ENCODE data around the gene HGFAC. TPM values are rescaled to one million over a fixed set of nuclear protein-coding genes. Genes with fewer than 3 reads are reported as not detected.

Gene HGFAC
- total and polyA plus RNA-seq, 2 experiments from 2014 or later, result 0.87 to 1.7 TPM

- no peaks in the 10 kb centered on the region for H3K9me3 ChIP-seq (ENCODE audit: low read depth)
- H3K27me3 ChIP-seq, result no peaks in the 10 kb centered on the region
- no peak overlapping the region for H3K27ac ChIP-seq
- no peak for DNase-seq (ENCODE audit: low spot score)
- no peaks in the 10 kb centered on the region for H3K9me2 ChIP-seq (replicated peaks; ENCODE audit: insufficient read depth)
- no peaks in the 10 kb centered on the region for H3K36me3 ChIP-seq (replicated peaks; ENCODE audit: insufficient read depth, low read depth)
- 85% methylated on average over 17 of the region's 17 CpGs for WGBS (ENCODE audit: low lambda C conversion rate, missing lambda C conversion rate)
- TF ChIP-seq EZH2 (IDR thresholded peaks at IDR 0.05; ENCODE audit: borderline replicate concordance) (no peak), CTCF (IDR thresholded peaks at IDR 0.05; ENCODE audit: poor library complexity) (no peak), EZH2phosphoT487 (IDR thresholded peaks at IDR 0.05; ENCODE audit: low read depth, severe bottlenecking, unreplicated experiment) (peak; percentile 51)
- no peaks in the 10 kb centered on the region for H4K20me1 ChIP-seq (ENCODE audit: insufficient read depth, poor library complexity, severe bottlenecking)
- no peak overlapping the region for H3K4me2 ChIP-seq
- H3K4me1 ChIP-seq (ENCODE audit: insufficient read depth), result no peaks in the 10 kb centered on the region
- H3K4me3 ChIP-seq, result no peak overlapping the region
- no peaks in the 10 kb centered on the region for H3K79me2 ChIP-seq
- no peak overlapping the region for H2AFZ ChIP-seq
These were observed 13.9 kb upstream of the HGFAC start for GRCh38 chr4:3427706-3428446.

GRCh38 chr4:3429651-3430050, 12.1 kb upstream of the HGFAC start:
- TF ChIP-seq EZH2 (IDR thresholded peaks at IDR 0.05; ENCODE audit: borderline replicate concordance), result no peak
- no peak for TF ChIP-seq CTCF (IDR thresholded peaks at IDR 0.05; ENCODE audit: poor library complexity)
- TF ChIP-seq EZH2phosphoT487 (IDR thresholded peaks at IDR 0.05; ENCODE audit: low read depth, severe bottlenecking, unreplicated experiment), result no peak
- no peaks in the 10 kb centered on the region for H3K9me2 ChIP-seq (replicated peaks; ENCODE audit: insufficient read depth)
- H3K9me3 ChIP-seq (ENCODE audit: low read depth), result no peaks in the 10 kb centered on the region
- no peak for DNase-seq (ENCODE audit: low spot score)
- H3K4me1 ChIP-seq (ENCODE audit: insufficient read depth), result no peaks in the 10 kb centered on the region
- H3K27ac ChIP-seq, result no peak overlapping the region
- H3K4me2 ChIP-seq, result no peak overlapping the region
- no peaks in the 10 kb centered on the region for H3K36me3 ChIP-seq (replicated peaks; ENCODE audit: insufficient read depth, low read depth)
- no peaks in the 10 kb centered on the region for H4K20me1 ChIP-seq (ENCODE audit: insufficient read depth, poor library complexity, severe bottlenecking)
- no peaks in the 10 kb centered on the region for H3K79me2 ChIP-seq
- no peaks in the 10 kb centered on the region for H3K27me3 ChIP-seq
- no peak overlapping the region for H2AFZ ChIP-seq
- 97% methylated on average over 12 of the region's 12 CpGs for WGBS (ENCODE audit: low lambda C conversion rate, missing lambda C conversion rate)
- H3K4me3 ChIP-seq, result no peak overlapping the region

- Histone ChIP-seq H3K4me1 (ENCODE audit: insufficient read depth) (no peaks in the 10 kb centered on the region), H3K4me3 (no peak overlapping the region), H3K9me2 (replicated peaks; ENCODE audit: insufficient read depth) (no peaks in the 10 kb centered on the region), H3K27ac (no peak overlapping the region), H2AFZ (no peak overlapping the region), H4K20me1 (ENCODE audit: insufficient read depth, poor library complexity, severe bottlenecking) (no peaks in the 10 kb centered on the region), H3K27me3 (no peaks in the 10 kb centered on the region), H3K4me2 (no peak overlapping the region), H3K79me2 (no peaks in the 10 kb centered on the region), H3K9me3 (ENCODE audit: low read depth) (no peaks in the 10 kb centered on the region), H3K36me3 (replicated peaks; ENCODE audit: insufficient read depth, low read depth) (no peaks in the 10 kb centered on the region)
- no peak for TF ChIP-seq EZH2 (IDR thresholded peaks at IDR 0.05; ENCODE audit: borderline replicate concordance)
- 95% methylated on average over 19 of the region's 21 CpGs for WGBS (ENCODE audit: low lambda C conversion rate, missing lambda C conversion rate)
- DNase-seq (ENCODE audit: low spot score), result no peak
These were observed 11.2 kb upstream of the HGFAC start for GRCh38 chr4:3430524-3430923.

GRCh38 chr4:3431446-3431993, 10.2 kb upstream of the HGFAC start:
- WGBS (ENCODE audit: low lambda C conversion rate, missing lambda C conversion rate), result 98% methylated on average over 27 of the region's 28 CpGs
- Histone ChIP-seq H3K9me2 (replicated peaks; ENCODE audit: insufficient read depth) (no peaks in the 10 kb centered on the region), H3K4me2 (no peak overlapping the region), H3K36me3 (replicated peaks; ENCODE audit: insufficient read depth, low read depth) (no peaks in the 10 kb centered on the region), H2AFZ (no peak overlapping the region), H3K4me1 (ENCODE audit: insufficient read depth) (no peaks in the 10 kb centered on the region), H3K27me3 (no peaks in the 10 kb centered on the region), H3K9me3 (ENCODE audit: low read depth) (no peaks in the 10 kb centered on the region), H3K79me2 (no peaks in the 10 kb centered on the region), H3K27ac (no peak overlapping the region), H4K20me1 (ENCODE audit: insufficient read depth, poor library complexity, severe bottlenecking) (no peaks in the 10 kb centered on the region), H3K4me3 (no peak overlapping the region)
- TF ChIP-seq CTCF (IDR thresholded peaks at IDR 0.05; ENCODE audit: poor library complexity) (no peak), EZH2 (IDR thresholded peaks at IDR 0.05; ENCODE audit: borderline replicate concordance) (no peak), EZH2phosphoT487 (IDR thresholded peaks at IDR 0.05; ENCODE audit: low read depth, severe bottlenecking, unreplicated experiment) (no peak)
- no peak for DNase-seq (ENCODE audit: low spot score)

All from hepatocyte (in vitro differentiated cells).